H9 (cell line): ENCODE data around the gene ARHGAP4. TPM values are rescaled to one million over a fixed set of nuclear protein-coding genes. Genes with fewer than 3 reads are reported as not detected.

Experiments
- DNase-seq: peaks from one replicate; pipeline ENCODE4 v3.0.0-alpha.2; 2017
- H2AFZ ChIP-seq: one replicate; pipeline ENCODE4 v1.6.1; 2013; ENCODE audit warnings: mild to moderate bottlenecking, low read length, control low read depth, moderate library complexity
- H2AK5ac ChIP-seq: 2 replicates; pipeline ENCODE4 v1.6.1; 2013; ENCODE audit warnings: low read length, control low read depth, mixed read lengths; ENCODE audit not compliant: insufficient read length
- H2BK120ac ChIP-seq: one replicate; pipeline ENCODE4 v1.6.1; 2013; ENCODE audit warnings: low read depth, mild to moderate bottlenecking, low read length, control low read depth, inconsistent platforms; ENCODE audit not compliant: poor library complexity, severe bottlenecking
- H2BK12ac ChIP-seq: 2 replicates; pipeline ENCODE4 v1.6.1; 2013; ENCODE audit warnings: low read length, control low read depth, mixed read lengths, low read depth; ENCODE audit not compliant: insufficient read length
- H2BK15ac ChIP-seq: 2 replicates; pipeline ENCODE4 v1.6.1; 2013; ENCODE audit warnings: low read depth, low read length, control low read depth
- H2BK20ac ChIP-seq: one replicate; pipeline ENCODE4 v1.6.1; 2013; ENCODE audit warnings: low read depth, mild to moderate bottlenecking, low read length, control low read depth, inconsistent platforms; ENCODE audit not compliant: poor library complexity, severe bottlenecking
- H2BK5ac ChIP-seq: 2 replicates; pipeline ENCODE4 v1.6.1; 2013; ENCODE audit warnings: low read length, control low read depth, mixed read lengths; ENCODE audit not compliant: insufficient read length
- H3K14ac ChIP-seq: 2 replicates; pipeline ENCODE4 v1.6.1; 2013; ENCODE audit warnings: low read length, control low read depth; ENCODE audit not compliant: insufficient read depth
- H3K18ac ChIP-seq: 2 replicates; pipeline ENCODE4 v1.6.1; 2013; ENCODE audit warnings: low read depth, mild to moderate bottlenecking, mixed read lengths, low read length, control low read depth; ENCODE audit not compliant: insufficient read length
- H3K23ac ChIP-seq: 2 replicates; pipeline ENCODE4 v1.6.1; 2013; ENCODE audit warnings: low read length, control low read depth, mixed read lengths, low read depth; ENCODE audit not compliant: insufficient read length
- H3K23me2 ChIP-seq: 2 replicates; pipeline ENCODE4 v1.6.1; 2013; ENCODE audit warnings: low read depth, mild to moderate bottlenecking, mixed read lengths, low read length, control low read depth; ENCODE audit not compliant: insufficient read length, poor library complexity, severe bottlenecking
- H3K27ac ChIP-seq: 2 replicates; pipeline ENCODE4 v1.5.1; 2013; ENCODE audit warnings: low read length, control low read depth, mixed read lengths, low read depth; ENCODE audit not compliant: insufficient read length
- H3K27me3 ChIP-seq: 2 replicates; pipeline ENCODE4 v1.6.1; 2013; ENCODE audit warnings: low read length, control low read depth, inconsistent platforms; ENCODE audit not compliant: insufficient read depth
- H3K4ac ChIP-seq: 2 replicates; pipeline ENCODE4 v1.6.1; 2013; ENCODE audit warnings: low read depth, mild to moderate bottlenecking, control low read depth, inconsistent platforms, low read length, moderate library complexity
- H3K4me1 ChIP-seq: 2 replicates; pipeline ENCODE4 v1.6.1; 2013; ENCODE audit warnings: low read length, control low read depth, inconsistent platforms; ENCODE audit not compliant: insufficient read depth
- H3K4me2 ChIP-seq: 2 replicates; pipeline ENCODE4 v1.6.1; 2013; ENCODE audit warnings: low read length, control low read depth, mixed read lengths; ENCODE audit not compliant: insufficient read length, insufficient read depth
- H3K56ac ChIP-seq: 2 replicates; pipeline ENCODE4 v1.6.1; 2013; ENCODE audit warnings: low read depth, mild to moderate bottlenecking, mixed read lengths, low read length, control low read depth; ENCODE audit not compliant: insufficient read length
- H3K79me1 ChIP-seq: 2 replicates; pipeline ENCODE4 v1.6.1; 2013; ENCODE audit warnings: low read depth, mild to moderate bottlenecking, moderate library complexity, low read length, control low read depth, inconsistent platforms; ENCODE audit not compliant: insufficient read depth, poor library complexity, severe bottlenecking
- H3K79me2 ChIP-seq: 2 replicates; pipeline ENCODE4 v1.6.1; 2013; ENCODE audit warnings: low read length, control low read depth, inconsistent platforms; ENCODE audit not compliant: insufficient read depth
- H3K9ac ChIP-seq: 2 replicates; pipeline ENCODE4 v1.6.1; 2013; ENCODE audit warnings: low read length, control low read depth, mixed read lengths; ENCODE audit not compliant: insufficient read length; ENCODE audit errors: extremely low read depth
- H3K9me3 ChIP-seq: one replicate; pipeline ENCODE4 v1.6.1; 2013; ENCODE audit warnings: low read depth, low read length, inconsistent platforms; ENCODE audit not compliant: control insufficient read depth
- H3T11ph ChIP-seq: one replicate; pipeline ENCODE4 v1.6.1; 2013; ENCODE audit warnings: mild to moderate bottlenecking, low read length, control low read depth, inconsistent platforms
- H4K20me1 ChIP-seq: one replicate; pipeline ENCODE4 v1.6.1; 2013; ENCODE audit not compliant: control insufficient read depth, insufficient read length, insufficient read depth
- H4K5ac ChIP-seq: 2 replicates; pipeline ENCODE4 v1.6.1; 2013; ENCODE audit warnings: low read depth, mild to moderate bottlenecking, mixed read lengths, low read length, control low read depth; ENCODE audit not compliant: insufficient read length
- H4K8ac ChIP-seq: replicated peaks from 2 replicates; pipeline ENCODE4 v1.6.1; 2013; ENCODE audit warnings: low read length, control low read depth, mixed read lengths, low read depth; ENCODE audit not compliant: insufficient read length
- H4K91ac ChIP-seq: 2 replicates; pipeline ENCODE4 v1.6.1; 2013; ENCODE audit warnings: low read depth, mild to moderate bottlenecking, moderate library complexity, mixed read lengths, low read length, control low read depth; ENCODE audit not compliant: insufficient read length
- H3K27ac Mint-ChIP-seq, 3 experiments: 2 replicates in 2 of 3; 3 replicates in 1 of 3; pipeline ENCODE4 v1.8.0; 2020 to 2021; ENCODE audit warnings: mixed read lengths in 3 of 3, mild to moderate bottlenecking in 1 of 3, moderate library complexity in 1 of 3
- H3K27me3 Mint-ChIP-seq: 2 replicates; pipeline ENCODE4 v1.8.0; 2021; ENCODE audit warnings: low read depth, mild to moderate bottlenecking, moderate library complexity, mixed read lengths
- H3K36me3 Mint-ChIP-seq, 3 experiments: 2 replicates in 2 of 3; 3 replicates in 1 of 3; pipeline ENCODE4 v1.8.0; 2020 to 2021; ENCODE audit warnings: low read depth in 3 of 3, mixed read lengths in 3 of 3; ENCODE audit not compliant: insufficient read depth in 1 of 3
- H3K4me1 Mint-ChIP-seq, 2 experiments: 2 replicates each; pipeline ENCODE4 v1.8.0; 2020; ENCODE audit warnings: mixed read lengths in 2 of 2
- H3K4me3 Mint-ChIP-seq, 2 experiments: 2 replicates in 1 of 2; 3 replicates in 1 of 2; pipeline ENCODE4 v1.8.0; 2020 to 2021; ENCODE audit warnings: mild to moderate bottlenecking in 2 of 2, mixed read lengths in 2 of 2, moderate library complexity in 1 of 2
- H3K9me3 Mint-ChIP-seq, 2 experiments: 2 replicates in 1 of 2; 3 replicates in 1 of 2; pipeline ENCODE4 v1.8.0; 2020; ENCODE audit warnings: mild to moderate bottlenecking in 2 of 2, mixed read lengths in 2 of 2, moderate library complexity in 1 of 2
- WGBS: extraction: QIAGEN DNeasy Blood & Tissue Kit; methylation state at CpG from one replicate; pipeline ENCODE4 v1.1.7; 2013; ENCODE audit warnings: missing lambda C conversion rate, low lambda C conversion rate, mixed read lengths; ENCODE audit not compliant: insufficient read length; ENCODE audit errors: extremely low coverage; 5-methylcytosine and 5-hydroxymethylcytosine counted together
- total RNA-seq: library from RNA; stranded (reverse); gene quantifications from 2 replicates; pipeline ENCODE4 v1.2.1, GENCODE V29; 2021
- TF ChIP-seq, protein P1 (sequence below): fragments of 200-600 bp; sonication (generic); conservative IDR thresholded peaks from 3 replicates; pipeline ENCODE4 v1.8.0; 2021; ENCODE audit warnings: antibody characterized with exemption, mild to moderate bottlenecking

Gene ARHGAP4
- total RNA-seq, 1 experiment from 2014 or later = 37.8 TPM

DNA sequence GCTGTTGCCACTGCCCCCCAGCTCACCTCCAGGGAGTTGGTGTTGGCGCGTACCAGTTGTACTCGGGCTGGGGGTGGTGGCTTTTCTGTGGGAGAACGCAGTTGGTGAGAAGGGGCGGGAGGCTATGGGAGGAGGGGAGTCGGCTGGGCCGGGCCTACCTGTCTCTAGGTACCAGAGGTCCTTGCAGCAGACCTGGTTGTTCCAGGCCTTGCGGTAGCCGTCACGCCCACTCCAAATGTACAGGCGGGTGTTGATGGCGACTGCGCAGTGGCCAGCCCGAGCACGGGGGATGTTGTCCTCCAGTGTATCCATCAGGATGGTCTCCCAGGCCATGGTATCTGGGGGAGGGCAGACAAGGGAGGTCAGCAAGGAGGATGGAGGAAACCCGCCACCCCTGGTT is 34.0 kb upstream of the ARHGAP4 start:
- Mint-ChIP-seq H3K36me3 (peaks cover 77 to 99% (median 98%) of the 10 kb centered on the region in 3 experiments), H3K9me3 (no peaks in the 10 kb centered on the region; a peak in 1 of 5 replicates), H3K4me1 (no peaks in the 10 kb centered on the region), H3K27ac (no peak overlapping the region), H3K4me3 (no peak overlapping the region), H3K27me3 (peaks cover 1% of the 10 kb centered on the region; the same call in 1 of the 2 replicates)
- peaks cover 5% of the 10 kb centered on the region for H3K79me1 ChIP-seq
- no peaks in the 10 kb centered on the region for H4K20me1 ChIP-seq
- no peaks in the 10 kb centered on the region for H3K27me3 ChIP-seq
- H3K14ac ChIP-seq = no peak overlapping the region
- H2BK20ac ChIP-seq = no peak overlapping the region
- no peaks in the 10 kb centered on the region for H3K4me1 ChIP-seq
- no peak overlapping the region for H2AK5ac ChIP-seq
- H3K23me2 ChIP-seq = no peaks in the 10 kb centered on the region
- no peak overlapping the region for H3K4me2 ChIP-seq
- H2BK5ac ChIP-seq = no peak overlapping the region
- no peak overlapping the region for H4K91ac ChIP-seq
- peaks cover 4% of the 10 kb centered on the region; the same call in 1 of the 2 replicates for H3K79me2 ChIP-seq
- H2AFZ ChIP-seq = no peak overlapping the region
- H3K56ac ChIP-seq = no peak overlapping the region
- no peak overlapping the region for H4K5ac ChIP-seq
- H3K4ac ChIP-seq = no peak overlapping the region
- H3K9ac ChIP-seq = no peak overlapping the region
- no peak overlapping the region for H4K8ac ChIP-seq
- TF ChIP-seq, protein P1, sequence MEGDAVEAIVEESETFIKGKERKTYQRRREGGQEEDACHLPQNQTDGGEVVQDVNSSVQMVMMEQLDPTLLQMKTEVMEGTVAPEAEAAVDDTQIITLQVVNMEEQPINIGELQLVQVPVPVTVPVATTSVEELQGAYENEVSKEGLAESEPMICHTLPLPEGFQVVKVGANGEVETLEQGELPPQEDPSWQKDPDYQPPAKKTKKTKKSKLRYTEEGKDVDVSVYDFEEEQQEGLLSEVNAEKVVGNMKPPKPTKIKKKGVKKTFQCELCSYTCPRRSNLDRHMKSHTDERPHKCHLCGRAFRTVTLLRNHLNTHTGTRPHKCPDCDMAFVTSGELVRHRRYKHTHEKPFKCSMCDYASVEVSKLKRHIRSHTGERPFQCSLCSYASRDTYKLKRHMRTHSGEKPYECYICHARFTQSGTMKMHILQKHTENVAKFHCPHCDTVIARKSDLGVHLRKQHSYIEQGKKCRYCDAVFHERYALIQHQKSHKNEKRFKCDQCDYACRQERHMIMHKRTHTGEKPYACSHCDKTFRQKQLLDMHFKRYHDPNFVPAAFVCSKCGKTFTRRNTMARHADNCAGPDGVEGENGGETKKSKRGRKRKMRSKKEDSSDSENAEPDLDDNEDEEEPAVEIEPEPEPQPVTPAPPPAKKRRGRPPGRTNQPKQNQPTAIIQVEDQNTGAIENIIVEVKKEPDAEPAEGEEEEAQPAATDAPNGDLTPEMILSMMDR = no peak
- WGBS = no CpG with 5 or more reads among the region's 16 CpGs
- H2BK120ac ChIP-seq = no peak overlapping the region
- H2BK12ac ChIP-seq = no peak overlapping the region
- no peak overlapping the region for H3K27ac ChIP-seq
- H3K9me3 ChIP-seq = peaks cover 5% of the 10 kb centered on the region
- H3T11ph ChIP-seq = no peak overlapping the region
- H3K23ac ChIP-seq = no peak overlapping the region
- H3K18ac ChIP-seq = no peak overlapping the region
- no peak overlapping the region for H2BK15ac ChIP-seq
- DNase-seq = no peak
